Measurements from ENCODE around the gene APLP1.
"Not testable (repeated sequence)": the region's sequence is repeated elsewhere in the genome, so short reads cannot be mapped to it uniquely, and the experiment has no call there.

The APLP1 gene

GRCh38 chr19:35868172-35868822 is at the start of gene APLP1:
TSS of gene APLP1 (plus strand) at chr19:35868574. CDS start at chr19:35868637, 63 bp downstream.
- peak; percentile 28 to 45 for DNase-seq (ENCODE audit: low read depth in 2 of 2)

GRCh38 chr19:35822579-35822978 is 45.8 kb upstream of the APLP1 start:
- no peak for DNase-seq (ENCODE audit: low read depth in 2 of 2)

- DNase-seq (ENCODE audit: low read depth in 2 of 2): no peak
Measured at GRCh38 chr19:35824150-35824549, 44.2 kb upstream of the APLP1 start.

GRCh38 chr19:35828692-35829301 is 39.6 kb upstream of the APLP1 start:
- DNase-seq (ENCODE audit: low read depth in 2 of 2): no peak

- DNase-seq (ENCODE audit: low read depth in 2 of 2): no peak
Measured at GRCh38 chr19:35830986-35831385, 37.4 kb upstream of the APLP1 start.

- no peak for DNase-seq (ENCODE audit: low read depth in 2 of 2)
Measured at GRCh38 chr19:35832054-35832453, 36.3 kb upstream of the APLP1 start.

GRCh38 chr19:35833972-35834371 is 34.4 kb upstream of the APLP1 start:
- no peak for DNase-seq (ENCODE audit: low read depth in 2 of 2)

- DNase-seq (ENCODE audit: low read depth in 2 of 2): not testable (repeated sequence)
Measured at GRCh38 chr19:35836096-35836495, 32.3 kb upstream of the APLP1 start.

GRCh38 chr19:35841961-35842595 is 26.3 kb upstream of the APLP1 start:
- DNase-seq (ENCODE audit: low read depth in 2 of 2): no peak

- DNase-seq (ENCODE audit: low read depth in 2 of 2): no peak
Measured at GRCh38 chr19:35842666-35843272, 25.6 kb upstream of the APLP1 start.

- DNase-seq (ENCODE audit: low read depth in 2 of 2): no peak
Measured at GRCh38 chr19:35843676-35844481, 24.5 kb upstream of the APLP1 start.

- DNase-seq (ENCODE audit: low read depth in 2 of 2): no peak
Measured at GRCh38 chr19:35844482-35845214, 23.7 kb upstream of the APLP1 start.

GRCh38 chr19:35845215-35846037 is 22.9 kb upstream of the APLP1 start:
- DNase-seq (ENCODE audit: low read depth in 2 of 2): no peak

GRCh38 chr19:35846038-35846668 is 22.2 kb upstream of the APLP1 start:
- no peak for DNase-seq (ENCODE audit: low read depth in 2 of 2)

GRCh38 chr19:35847911-35848310 is 20.5 kb upstream of the APLP1 start:
- no peak for DNase-seq (ENCODE audit: low read depth in 2 of 2)

- DNase-seq (ENCODE audit: low read depth in 2 of 2): no peak
Measured at GRCh38 chr19:35848486-35848885, 19.9 kb upstream of the APLP1 start.

GRCh38 chr19:35848919-35849505 is 19.4 kb upstream of the APLP1 start:
- DNase-seq (ENCODE audit: low read depth in 2 of 2): no peak

- no peak for DNase-seq (ENCODE audit: low read depth in 2 of 2)
Measured at GRCh38 chr19:35851213-35852028, 17.0 kb upstream of the APLP1 start.
